CD4-positive, alpha-beta T cell treated with Interleukin-15 for 4 hours (primary cell): ENCODE results near the gene ITGB5.

ENCODE experiments used
- DNase-seq: peaks from one replicate; pipeline ENCODE4 v3.0.0-alpha.2; 2020; ENCODE audit warnings: low spot score

ITGB5 gene

GRCh38 chr3:124896824-124897526 lies 9.8 kb upstream of the ITGB5 start:
- DNase-seq = no peak

- no peak for DNase-seq
Measured at GRCh38 chr3:124895756-124896155, 8.6 kb upstream of the ITGB5 start.

DNA sequence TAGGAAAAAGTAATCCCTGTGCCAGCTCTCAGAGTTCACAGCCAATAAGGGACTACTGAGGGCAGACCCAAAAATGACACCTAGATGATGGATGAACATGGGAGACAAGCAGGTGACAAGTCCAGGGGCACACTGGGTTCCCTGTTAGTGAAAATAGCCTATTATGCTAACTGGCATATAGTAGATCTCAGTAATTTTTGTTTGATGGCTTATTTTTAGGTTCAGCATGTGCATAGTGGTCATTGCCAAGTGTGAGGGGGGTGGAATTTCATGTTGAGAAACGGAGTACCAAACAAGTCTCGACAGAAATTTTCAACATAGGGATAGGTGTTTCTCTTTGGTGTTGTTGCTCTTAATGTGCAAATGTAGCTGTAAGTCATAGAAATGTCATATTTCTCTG lies 6.4 kb upstream of the ITGB5 start:
- no peak for DNase-seq

GRCh38 chr3:124890573-124891190 lies 3.5 kb upstream of the ITGB5 start:
- no peak for DNase-seq

- DNase-seq = no peak
Measured at GRCh38 chr3:124888482-124889441, 1.6 kb upstream of the ITGB5 start.

GRCh38 chr3:124887932-124888298 lies 750 bp upstream of the ITGB5 start:
- no peak for DNase-seq

DNA sequence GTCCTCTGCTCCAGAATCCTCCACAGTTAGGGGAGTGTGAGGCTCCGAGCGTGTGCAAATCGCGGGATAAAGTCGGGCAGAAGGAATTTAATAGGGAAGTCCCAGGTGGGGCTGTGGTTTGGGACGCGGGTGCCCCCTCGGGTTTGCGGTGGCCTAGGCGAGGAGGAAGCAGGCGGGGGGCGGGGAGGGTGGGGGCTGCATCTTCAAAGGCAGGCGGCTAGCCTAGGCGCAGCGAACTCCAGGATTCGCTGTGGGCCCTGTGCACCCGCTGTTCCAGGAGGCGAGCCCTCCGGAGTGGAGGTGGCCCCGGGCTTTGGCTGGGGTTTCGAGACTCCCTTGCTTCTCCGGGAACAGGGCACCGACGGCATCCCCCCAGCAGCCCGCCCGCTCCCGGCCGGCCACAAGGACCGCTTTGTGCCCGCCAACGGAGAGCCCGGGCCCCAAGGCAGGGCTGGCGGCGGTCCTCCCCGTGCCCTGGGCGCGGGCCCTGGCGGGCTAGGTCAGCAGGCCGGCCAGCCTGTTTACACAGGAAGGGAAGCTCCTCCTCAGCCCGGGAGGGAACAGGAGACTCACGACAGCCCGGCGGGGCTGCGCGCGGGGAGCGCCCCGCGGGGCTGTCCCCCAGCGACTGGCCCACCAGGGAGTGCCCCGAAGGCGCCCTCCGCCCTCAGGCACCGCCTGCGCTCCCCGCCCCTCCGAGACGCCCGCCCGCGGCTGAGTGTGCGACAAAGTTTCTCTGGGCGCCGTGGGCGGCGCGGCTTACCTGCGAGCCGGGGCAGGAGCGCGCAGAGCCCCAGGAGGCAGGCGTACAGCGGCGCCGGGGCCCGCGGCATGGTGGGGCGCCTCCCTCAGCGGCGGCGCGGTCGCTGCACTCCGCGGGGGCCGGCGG lies 753 bp downstream of the ITGB5 start:
- no peak for DNase-seq

GRCh38 chr3:124885466-124886167 lies 1.5 kb downstream of the ITGB5 start:
- no peak for DNase-seq

DNA sequence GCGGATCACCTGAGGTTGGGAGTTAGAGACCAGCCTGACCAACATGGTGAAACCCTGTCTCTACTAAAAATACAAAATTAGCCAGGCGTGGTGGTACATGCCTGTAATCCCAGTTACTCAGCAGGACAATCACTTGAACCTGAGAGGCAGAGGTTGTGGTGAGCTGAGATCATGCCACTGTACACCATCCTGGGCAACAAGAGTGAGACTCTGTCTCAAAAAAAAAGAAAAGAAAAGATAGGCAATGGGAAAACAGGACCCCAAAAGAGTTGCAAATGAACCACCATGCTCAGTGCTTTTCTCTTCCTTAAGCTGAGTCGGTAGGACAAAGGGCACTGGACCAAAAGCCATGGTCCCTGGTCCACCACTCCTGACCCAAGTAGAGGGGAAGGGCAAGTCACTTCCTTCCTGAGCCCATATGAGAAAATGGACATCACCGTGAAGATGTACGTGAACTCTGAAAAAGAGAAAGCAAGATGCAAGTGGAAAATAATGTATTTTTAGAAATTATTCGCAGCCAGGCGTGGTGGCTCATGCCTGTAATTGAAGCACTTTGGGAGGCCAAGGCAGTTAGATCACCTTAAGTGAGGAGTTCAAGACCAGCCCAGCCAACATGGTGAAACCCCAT lies 2.6 kb downstream of the ITGB5 start:
- DNase-seq = no peak

GRCh38 chr3:124883766-124884473 lies 3.2 kb downstream of the ITGB5 start:
- DNase-seq = no peak

DNA sequence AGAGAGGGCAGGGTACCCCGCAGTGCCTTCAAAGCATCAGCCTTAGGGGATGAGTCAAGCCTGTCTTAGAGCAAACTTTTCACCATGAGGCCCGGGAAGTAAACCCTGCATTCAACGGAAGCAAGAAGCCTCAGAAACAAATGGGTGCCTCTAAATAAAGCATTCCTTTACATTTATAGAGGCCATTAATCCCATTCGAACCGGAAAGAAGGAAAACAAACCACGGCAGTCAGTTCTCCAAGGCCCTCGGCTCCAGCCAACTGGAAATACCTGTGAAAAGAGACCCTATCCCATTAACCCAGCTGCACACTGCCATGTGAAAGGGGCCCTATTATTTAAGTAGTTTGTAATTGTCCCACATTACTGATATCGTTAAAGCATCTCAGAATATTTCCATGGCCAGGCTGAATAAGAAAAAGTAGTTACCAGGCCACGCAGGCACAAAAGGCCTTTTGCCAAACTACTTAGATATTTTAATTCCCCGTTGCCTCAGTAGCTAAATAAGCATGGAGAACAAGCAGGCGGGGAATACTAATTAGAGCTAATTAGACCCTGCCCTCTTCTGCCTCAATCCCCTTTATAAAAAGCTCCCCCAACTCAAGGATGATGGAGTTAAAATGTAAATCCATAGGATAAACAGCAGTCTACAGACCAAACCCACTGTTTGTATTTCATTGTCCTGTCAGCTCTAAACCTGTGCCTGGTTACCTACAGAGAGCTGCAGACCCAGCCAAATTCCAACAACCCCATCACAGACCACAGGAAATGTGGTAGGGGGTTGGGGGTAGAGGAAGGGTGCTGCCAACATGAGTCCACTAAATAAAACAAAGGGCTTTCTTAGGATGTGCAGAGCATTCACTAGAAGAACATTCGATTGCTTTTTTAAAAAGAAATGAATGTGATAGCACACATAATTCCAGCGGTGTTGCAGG lies 4.1 kb downstream of the ITGB5 start:
- no peak for DNase-seq

DNA sequence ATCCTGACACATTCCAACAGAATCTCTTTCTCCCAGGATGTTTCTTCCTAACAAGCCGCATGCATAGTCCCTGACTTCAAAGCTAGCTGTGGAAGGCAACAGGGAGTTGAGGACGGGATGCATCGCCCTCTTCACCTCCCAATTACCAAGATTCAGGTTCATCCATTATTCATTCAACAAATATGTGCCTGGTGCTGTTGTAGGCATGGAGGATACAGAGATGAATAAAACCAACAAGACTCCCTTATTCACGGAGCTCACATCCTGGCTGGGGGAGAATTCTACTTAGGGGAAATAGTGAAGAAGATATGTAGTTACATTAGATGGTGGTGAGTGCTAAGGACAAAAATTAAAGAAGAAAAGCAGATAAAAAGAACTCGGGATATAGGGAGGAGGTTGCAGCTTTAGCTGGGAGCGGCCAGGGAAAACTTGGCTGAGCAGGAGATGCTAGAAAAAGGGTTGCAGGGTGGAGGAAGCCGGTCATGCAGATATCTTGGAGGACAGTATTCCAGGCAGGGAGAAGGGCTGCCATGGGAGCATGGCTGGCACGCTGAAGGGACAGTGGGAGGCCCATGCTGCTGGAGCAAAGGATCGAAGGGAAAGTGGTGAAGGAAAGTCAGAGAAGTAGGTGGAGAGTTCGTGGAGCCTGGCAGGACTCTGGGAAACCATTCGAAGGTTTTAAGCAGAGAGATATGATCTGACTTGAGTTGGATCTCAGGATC lies 5.0 kb downstream of the ITGB5 start:
- no peak for DNase-seq

DNA sequence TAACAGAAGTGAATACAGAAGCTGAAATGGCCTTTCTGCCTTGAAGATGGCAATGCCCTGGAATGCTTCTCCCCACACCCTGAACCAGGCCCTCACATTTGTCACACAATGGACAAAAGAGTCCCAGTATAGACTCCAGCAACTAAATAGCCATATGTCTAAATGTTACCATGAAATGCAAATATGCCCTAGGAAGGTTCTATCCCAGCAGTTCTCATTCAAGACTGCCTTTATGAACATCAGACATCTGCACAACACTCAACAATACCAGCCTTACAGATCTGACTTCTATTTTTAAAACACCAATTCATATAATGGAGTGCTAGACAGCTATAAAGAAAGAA lies 7.9 kb downstream of the ITGB5 start:
- DNase-seq = no peak

- no peak for DNase-seq
Measured at GRCh38 chr3:124878561-124879336, 8.4 kb downstream of the ITGB5 start.

DNA sequence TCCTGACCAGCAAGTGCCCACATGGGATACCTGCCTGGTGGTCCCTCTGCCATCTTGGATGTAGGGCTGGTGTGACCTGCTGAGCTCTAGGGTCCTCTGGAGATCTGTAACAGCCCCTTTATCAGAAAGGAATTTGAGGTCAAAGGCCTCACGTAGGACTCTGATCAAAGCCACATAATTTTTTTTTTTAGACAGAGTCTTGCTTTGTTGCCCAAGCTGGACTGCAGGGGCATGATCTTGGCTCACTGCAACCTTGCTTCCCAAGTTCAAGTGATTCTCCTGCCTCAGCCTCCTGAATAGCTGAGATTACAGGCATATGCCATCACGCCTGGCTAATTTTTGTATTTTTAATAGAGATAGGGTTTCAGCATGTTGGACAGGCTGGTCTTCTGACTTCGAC lies 9.5 kb downstream of the ITGB5 start:
- DNase-seq = no peak

DNA sequence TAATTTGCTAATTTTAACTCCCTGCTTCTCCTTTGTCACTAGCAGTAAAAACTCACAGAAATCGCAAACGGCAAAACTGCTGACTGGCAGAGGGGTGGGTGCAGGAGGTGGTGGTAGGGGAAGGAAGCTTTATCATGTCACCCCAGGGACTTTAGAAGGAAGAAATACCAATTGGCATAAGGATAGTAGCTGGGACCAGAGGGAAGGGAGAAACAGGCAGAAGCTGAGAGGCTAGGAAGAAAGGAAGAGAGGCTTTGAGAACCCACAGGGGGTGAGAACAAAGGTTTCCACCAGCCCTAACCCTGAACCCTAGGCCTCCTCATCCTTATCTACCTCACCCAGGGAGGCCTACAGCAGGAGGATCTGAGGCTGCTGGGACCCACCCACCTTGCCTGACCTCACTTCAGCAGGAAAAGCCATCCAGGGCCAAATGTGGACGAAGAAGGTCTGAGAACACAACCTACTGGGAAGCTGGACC lies 10.7 kb downstream of the ITGB5 start:
- no peak for DNase-seq

GRCh38 chr3:124873226-124873625 lies 13.9 kb downstream of the ITGB5 start:
- DNase-seq = no peak

GRCh38 chr3:124867511-124867910 lies 19.7 kb downstream of the ITGB5 start:
- DNase-seq = no peak
